SU-DHL-6 (cell line): ENCODE results near the gene GRIK5.

Source experiments
- H2AFZ ChIP-seq: fragments of 200-600 bp; sonication (generic); 2 replicates; pipeline ENCODE4 v1.6.1; 2014; ENCODE audit warnings: low read depth, mild to moderate bottlenecking, moderate library complexity, mixed read lengths, antibody characterized with exemption, low read length; ENCODE audit not compliant: severe bottlenecking
- H3F3A ChIP-seq: fragments of 200-600 bp; shearing (Covaris generic); 2 replicates; pipeline ENCODE4 v1.6.0; 2016; ENCODE audit warnings: antibody characterized with exemption, mild to moderate bottlenecking; ENCODE audit not compliant: insufficient read depth
- H3K27ac ChIP-seq: fragments of 200-600 bp; sonication (generic); 2 replicates; pipeline ENCODE4 v1.5.1; 2016; ENCODE audit warnings: low read depth, mild to moderate bottlenecking, low read length, moderate library complexity, mixed read lengths
- H3K27me3 ChIP-seq: fragments of 200-600 bp; sonication (generic), shearing (Covaris generic); 2 replicates; pipeline ENCODE4 v1.6.0; 2014; ENCODE audit warnings: mild to moderate bottlenecking, low read length
- H3K36me3 ChIP-seq: fragments of 200-600 bp; sonication (generic); 2 replicates; pipeline ENCODE4 v1.6.1; 2014; ENCODE audit warnings: mild to moderate bottlenecking, low read length, mixed read lengths
- H3K4me2 ChIP-seq: fragments of 300-600, 200-600 bp; shearing (Covaris generic), sonication (generic); 2 replicates; pipeline ENCODE4 v1.6.0; 2014; ENCODE audit warnings: low read length, low read depth, mild to moderate bottlenecking; ENCODE audit not compliant: poor library complexity, severe bottlenecking
- H3K4me3 ChIP-seq: fragments of 200-600 bp; sonication (generic); 2 replicates; pipeline ENCODE4 v1.5.1; 2014; ENCODE audit warnings: antibody characterized with exemption, low read length, mild to moderate bottlenecking, mixed read lengths; ENCODE audit not compliant: insufficient read depth, poor library complexity, severe bottlenecking
- H3K79me2 ChIP-seq: fragments of 200-600 bp; sonication (generic); 2 replicates; pipeline ENCODE4 v1.6.1; 2014; ENCODE audit warnings: mild to moderate bottlenecking, low read length, moderate library complexity; ENCODE audit not compliant: insufficient read depth
- H3K9ac ChIP-seq: fragments of 200-600 bp; sonication (generic); 2 replicates; pipeline ENCODE4 v1.7.0; 2014; ENCODE audit warnings: mild to moderate bottlenecking, low read length
- H3K9me2 ChIP-seq: fragments of 200-600 bp; sonication (generic); replicated peaks from 2 replicates; pipeline ENCODE4 v1.6.1; 2014; ENCODE audit warnings: low read length; ENCODE audit not compliant: insufficient read depth
- H3K9me3 ChIP-seq: fragments of 200-600 bp; sonication (generic); 2 replicates; pipeline ENCODE4 v1.6.1; 2014; ENCODE audit warnings: low read length, mixed read lengths; ENCODE audit not compliant: insufficient read depth
- H4K20me1 ChIP-seq: fragments of 200-600 bp; sonication (generic); 2 replicates; pipeline ENCODE4 v1.6.1; 2014; ENCODE audit warnings: low read depth, mild to moderate bottlenecking, antibody characterized with exemption, low read length, moderate library complexity, mixed read lengths
- EZH2phosphoT487 ChIP-seq: fragments of 200-600 bp; sonication (generic), shearing (Covaris generic); conservative IDR thresholded peaks from 2 replicates; pipeline ENCODE4 v1.6.1; 2018; ENCODE audit warnings: mild to moderate bottlenecking, antibody characterized with exemption, low read length, moderate library complexity, mixed read lengths
- TF ChIP-seq, protein P1 (sequence below): fragments of 200-600 bp; sonication (generic); IDR thresholded peaks from one replicate; pipeline ENCODE4 v1.5.1; 2017; ENCODE audit warnings: antibody characterized with exemption, mild to moderate bottlenecking, low read length, moderate library complexity; ENCODE audit not compliant: insufficient read depth, poor library complexity, severe bottlenecking

The GRIK5 gene

DNA sequence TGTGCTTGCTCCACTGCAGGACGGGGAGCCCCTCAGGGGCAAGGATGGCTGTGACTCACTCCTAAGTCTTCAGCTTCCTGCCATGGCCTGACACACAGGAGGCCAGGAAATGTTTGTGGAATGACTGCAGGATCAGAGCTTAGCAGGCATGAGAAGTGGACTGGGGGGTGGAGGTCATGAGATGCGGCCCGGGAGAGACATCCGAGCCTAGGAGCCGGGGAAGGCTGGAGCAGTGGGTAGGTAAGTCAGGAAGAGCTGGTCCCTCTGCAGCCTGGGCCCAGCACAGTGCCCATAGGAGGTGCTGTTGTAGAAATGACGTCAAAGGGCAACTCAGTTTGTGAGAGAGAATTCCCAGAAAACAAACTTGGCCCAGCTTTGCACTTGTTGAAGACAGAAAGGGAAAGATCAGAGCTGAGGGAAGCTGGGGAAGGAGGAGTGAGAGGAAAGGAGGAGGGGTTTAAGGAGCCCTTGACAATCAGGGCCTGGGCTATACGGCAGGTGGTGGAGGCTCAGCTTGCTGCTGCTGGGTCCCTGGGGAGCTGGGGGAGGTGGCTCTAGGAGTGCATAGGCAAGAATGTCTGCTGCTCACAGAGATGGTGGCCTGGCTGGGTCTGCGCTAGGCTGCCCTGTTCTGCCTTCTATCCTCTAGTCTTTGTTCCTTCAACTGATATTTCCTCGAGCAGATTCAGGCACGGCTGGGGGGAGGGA is 43.8 kb upstream of the GRIK5 start:
- no peaks in the 10 kb centered on the region for H3K79me2 ChIP-seq
- no peaks in the 10 kb centered on the region for H3K9me3 ChIP-seq
- no peak for TF ChIP-seq EZH2phosphoT487
- TF ChIP-seq, protein P1, sequence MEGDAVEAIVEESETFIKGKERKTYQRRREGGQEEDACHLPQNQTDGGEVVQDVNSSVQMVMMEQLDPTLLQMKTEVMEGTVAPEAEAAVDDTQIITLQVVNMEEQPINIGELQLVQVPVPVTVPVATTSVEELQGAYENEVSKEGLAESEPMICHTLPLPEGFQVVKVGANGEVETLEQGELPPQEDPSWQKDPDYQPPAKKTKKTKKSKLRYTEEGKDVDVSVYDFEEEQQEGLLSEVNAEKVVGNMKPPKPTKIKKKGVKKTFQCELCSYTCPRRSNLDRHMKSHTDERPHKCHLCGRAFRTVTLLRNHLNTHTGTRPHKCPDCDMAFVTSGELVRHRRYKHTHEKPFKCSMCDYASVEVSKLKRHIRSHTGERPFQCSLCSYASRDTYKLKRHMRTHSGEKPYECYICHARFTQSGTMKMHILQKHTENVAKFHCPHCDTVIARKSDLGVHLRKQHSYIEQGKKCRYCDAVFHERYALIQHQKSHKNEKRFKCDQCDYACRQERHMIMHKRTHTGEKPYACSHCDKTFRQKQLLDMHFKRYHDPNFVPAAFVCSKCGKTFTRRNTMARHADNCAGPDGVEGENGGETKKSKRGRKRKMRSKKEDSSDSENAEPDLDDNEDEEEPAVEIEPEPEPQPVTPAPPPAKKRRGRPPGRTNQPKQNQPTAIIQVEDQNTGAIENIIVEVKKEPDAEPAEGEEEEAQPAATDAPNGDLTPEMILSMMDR = no peak
- H3K27ac ChIP-seq = peak overlapping the region; percentile 96
- peak overlapping the region; percentile 17 for H3K4me3 ChIP-seq
- peak overlapping the region; percentile 62 for H3K4me2 ChIP-seq
- H3K9ac ChIP-seq = peak overlapping the region; percentile 47
- H4K20me1 ChIP-seq = no peaks in the 10 kb centered on the region
- H3K9me2 ChIP-seq = no peaks in the 10 kb centered on the region
- no peaks in the 10 kb centered on the region for H3K27me3 ChIP-seq
- no peak overlapping the region for H2AFZ ChIP-seq
- peaks cover 47% of the 10 kb centered on the region for H3F3A ChIP-seq
- H3K36me3 ChIP-seq = no peaks in the 10 kb centered on the region

DNA sequence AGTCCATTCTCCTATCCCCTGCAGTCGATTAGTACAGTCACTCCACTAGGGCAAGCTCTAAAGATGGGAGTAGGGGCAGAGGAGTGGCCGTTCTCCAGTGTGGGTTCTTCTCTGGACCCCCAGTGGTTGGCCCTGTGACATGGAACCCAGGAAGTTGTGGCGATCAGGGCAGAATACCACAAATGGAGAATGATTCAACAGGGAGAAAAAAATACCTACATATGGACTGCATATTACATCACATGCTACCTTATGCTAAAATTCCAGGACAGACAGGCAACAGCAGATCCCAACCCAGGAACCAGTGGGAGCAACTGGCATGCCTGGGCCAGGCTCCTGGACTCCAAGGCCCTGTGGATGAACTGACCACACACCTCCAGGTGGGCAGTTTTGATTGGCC is 41.8 kb upstream of the GRIK5 start:
- no peaks in the 10 kb centered on the region for H3K36me3 ChIP-seq
- no peaks in the 10 kb centered on the region for H4K20me1 ChIP-seq
- no peak overlapping the region for H3K27ac ChIP-seq
- TF ChIP-seq, protein P1 = no peak
- no peak for TF ChIP-seq EZH2phosphoT487
- H3K9me2 ChIP-seq = no peaks in the 10 kb centered on the region
- no peak overlapping the region for H3K4me2 ChIP-seq
- H3K4me3 ChIP-seq = no peak overlapping the region
- H3F3A ChIP-seq = peaks cover 49% of the 10 kb centered on the region
- peaks cover 5% of the 10 kb centered on the region; the same call in 1 of the 2 replicates for H3K79me2 ChIP-seq
- H3K9me3 ChIP-seq = no peaks in the 10 kb centered on the region
- H2AFZ ChIP-seq = no peak overlapping the region
- H3K27me3 ChIP-seq = no peaks in the 10 kb centered on the region
- H3K9ac ChIP-seq = no peak overlapping the region

DNA sequence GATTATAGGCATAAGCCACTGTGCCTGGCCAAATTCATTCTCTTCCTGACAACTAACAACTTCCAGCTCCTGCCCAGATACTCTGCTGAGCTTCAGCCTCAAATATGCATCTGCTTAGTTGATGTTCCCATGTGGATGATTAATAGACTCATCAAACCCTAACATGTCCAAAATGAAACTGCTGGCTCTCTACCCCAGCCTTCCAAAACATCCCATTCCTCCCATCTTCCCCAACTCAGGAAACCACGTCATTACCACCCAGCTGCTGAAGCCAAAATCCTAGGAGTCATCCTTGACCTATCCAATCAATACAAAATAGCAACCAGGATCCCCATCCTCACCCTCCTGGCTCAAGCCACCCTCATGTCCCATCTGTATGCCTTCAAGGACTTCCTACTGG is 41.4 kb upstream of the GRIK5 start:
- no peaks in the 10 kb centered on the region for H3K9me3 ChIP-seq
- peaks cover 5% of the 10 kb centered on the region; the same call in 1 of the 2 replicates for H3K79me2 ChIP-seq
- H2AFZ ChIP-seq = no peak overlapping the region
- H3K27ac ChIP-seq = no peak overlapping the region
- no peaks in the 10 kb centered on the region for H3K27me3 ChIP-seq
- H3F3A ChIP-seq = peaks cover 49% of the 10 kb centered on the region
- no peak overlapping the region for H3K4me3 ChIP-seq
- H3K9me2 ChIP-seq = no peaks in the 10 kb centered on the region
- no peak for TF ChIP-seq EZH2phosphoT487
- TF ChIP-seq, protein P1 = no peak
- H4K20me1 ChIP-seq = no peaks in the 10 kb centered on the region
- H3K9ac ChIP-seq = no peak overlapping the region
- no peaks in the 10 kb centered on the region for H3K36me3 ChIP-seq
- H3K4me2 ChIP-seq = no peak overlapping the region
